HEK293 (cell line): ENCODE results near the gene RNH1.

ENCODE experiments used
- CTCF ChIP-seq: fragments of 450-650 bp; formaldehyde crosslinking; IDR thresholded peaks from 2 replicates; pipeline ENCODE4 v1.5.1; 2016; ENCODE audit warnings: missing biosample characterization, missing genetic modification characterization
- ELK4 ChIP-seq: IDR thresholded peaks from 2 replicates; pipeline ENCODE4 v1.6.1; 2011; ENCODE audit warnings: mild to moderate bottlenecking, low read depth, low read length, borderline replicate concordance
- GLI4 ChIP-seq: fragments of 450-650 bp; formaldehyde crosslinking; IDR thresholded peaks from 2 replicates; pipeline ENCODE4 v1.5.1; 2016; ENCODE audit warnings: missing biosample characterization, missing genetic modification characterization
- MZF1 ChIP-seq: fragments of 450-650 bp; formaldehyde crosslinking; IDR thresholded peaks from 2 replicates; pipeline ENCODE4 v1.5.1; 2017; ENCODE audit warnings: missing biosample characterization, missing genetic modification characterization, borderline replicate concordance
- PRDM10 ChIP-seq: fragments of 450-650 bp; formaldehyde crosslinking; IDR thresholded peaks from 2 replicates; pipeline ENCODE4 v1.5.1; 2016; ENCODE audit warnings: missing biosample characterization, missing genetic modification characterization
- YY1 ChIP-seq: fragments of 450-650 bp; formaldehyde crosslinking; IDR thresholded peaks from 2 replicates; pipeline ENCODE4 v1.5.1; 2018; ENCODE audit warnings: missing biosample characterization, missing genetic modification characterization
- ZNF302 ChIP-seq: fragments of 450-650 bp; formaldehyde crosslinking; IDR thresholded peaks from 2 replicates; pipeline ENCODE4 v1.5.1; 2016; ENCODE audit warnings: missing biosample characterization, missing genetic modification characterization, low read depth
- ZNF521 ChIP-seq: fragments of 450-650 bp; formaldehyde crosslinking; IDR thresholded peaks from 2 replicates; pipeline ENCODE4 v1.5.1; 2017; ENCODE audit warnings: missing biosample characterization, mild to moderate bottlenecking, missing genetic modification characterization
- ZSCAN5A ChIP-seq: fragments of 450-650 bp; formaldehyde crosslinking; IDR thresholded peaks from 2 replicates; pipeline ENCODE4 v1.5.1; 2016; ENCODE audit warnings: missing biosample characterization, missing genetic modification characterization

- TF ChIP-seq YY1 (tag by site-specific recombination) (no peak), PRDM10 (no peak), CTCF (tag by site-specific recombination) (no peak), ZNF521 (tag by site-specific recombination) (no peak), ZNF302 (tag by site-specific recombination) (no peak), ELK4 (no peak), GLI4 (tag by site-specific recombination) (no peak), MZF1 (tag by site-specific recombination) (no peak), ZSCAN5A (no peak)
Measured at GRCh38 chr11:488579-488978, 18.5 kb downstream of the RNH1 start.
